Osteoblast (primary cell): ENCODE results near the gene LRRC4B. TPM values are rescaled to one million over a fixed set of nuclear protein-coding genes. Genes with fewer than 3 reads are reported as not detected.

Experiments used
- DNase-seq: peaks from one replicate; pipeline ENCODE4 v3.0.0; 2011; ENCODE audit warnings: low spot score, mixed read lengths; ENCODE audit not compliant: insufficient read length; ENCODE audit errors: missing footprints
- H2AFZ ChIP-seq: 2 replicates; pipeline ENCODE4 v1.6.0; 2011; ENCODE audit warnings: mild to moderate bottlenecking, low read length
- H3K27ac ChIP-seq: 2 replicates; pipeline ENCODE4 v1.5.1; 2011; ENCODE audit warnings: mild to moderate bottlenecking, low read depth, low read length, moderate library complexity
- H3K27me3 ChIP-seq: 2 replicates; pipeline ENCODE4 v1.6.0; 2012; ENCODE audit warnings: mild to moderate bottlenecking, control low read depth, inconsistent platforms, low read length, moderate library complexity; ENCODE audit not compliant: insufficient read depth
- H3K36me3 ChIP-seq: 2 replicates; pipeline ENCODE4 v1.5.1; 2011; ENCODE audit warnings: mild to moderate bottlenecking, low read length, control low read depth, moderate library complexity; ENCODE audit not compliant: insufficient read depth
- H3K4me1 ChIP-seq: 2 replicates; pipeline ENCODE4 v1.5.1; 2011; ENCODE audit warnings: mild to moderate bottlenecking, low read length, control low read depth, moderate library complexity; ENCODE audit not compliant: insufficient read depth
- H3K4me2 ChIP-seq: 2 replicates; pipeline ENCODE4 v1.6.0; 2011; ENCODE audit warnings: mild to moderate bottlenecking, low read length; ENCODE audit not compliant: insufficient read depth
- H3K4me3 ChIP-seq: fragments of 200-600 bp; sonication (generic); 3 replicates; pipeline ENCODE4 v1.5.1; 2012; ENCODE audit warnings: mild to moderate bottlenecking, low read length, inconsistent platforms; ENCODE audit not compliant: insufficient read depth
- H3K79me2 ChIP-seq: 2 replicates; pipeline ENCODE4 v1.6.0; 2012; ENCODE audit warnings: mild to moderate bottlenecking, low read length, control low read depth, inconsistent platforms; ENCODE audit not compliant: insufficient read depth
- H3K9me3 ChIP-seq: 2 replicates; pipeline ENCODE4 v1.5.1; 2011; ENCODE audit warnings: low read depth, low read length, control low read depth
- H4K20me1 ChIP-seq: 2 replicates; pipeline ENCODE4 v1.6.0; 2012; ENCODE audit warnings: mild to moderate bottlenecking, low read length, control low read depth; ENCODE audit not compliant: insufficient read depth
- CTCF ChIP-seq: IDR thresholded peaks from 2 replicates; pipeline ENCODE4 v1.5.1; 2011; ENCODE audit warnings: mild to moderate bottlenecking, low read depth, low read length, moderate library complexity; ENCODE audit errors: extremely low read depth
- total RNA-seq: library from RNA; depleted of rRNA; stranded (reverse); fragments of >200 nt; gene quantifications from 2 replicates; pipeline ENCODE4 v1.2.3, GENCODE V29; 2012

The LRRC4B gene
- total RNA-seq, 1 donor = not detected

GRCh38 chr19:50468818-50469217, 99.4 kb downstream of the LRRC4B start:
- no peak for TF ChIP-seq CTCF

GRCh38 chr19:50467566-50467965, 100.7 kb downstream of the LRRC4B start:
- Histone ChIP-seq H3K27ac (no peak overlapping the region), H3K4me2 (no peak overlapping the region), H3K4me3 (no peak overlapping the region), H3K79me2 (no peaks in the 10 kb centered on the region), H2AFZ (no peak overlapping the region), H3K9me3 (no peaks in the 10 kb centered on the region), H3K4me1 (no peaks in the 10 kb centered on the region), H3K27me3 (no peaks in the 10 kb centered on the region), H4K20me1 (no peaks in the 10 kb centered on the region), H3K36me3 (no peaks in the 10 kb centered on the region)
- no peak for TF ChIP-seq CTCF
- no peak for DNase-seq

More at GRCh38 chr19:50468818-50469217, 99.4 kb downstream of the LRRC4B start:
- no peaks in the 10 kb centered on the region for H3K9me3 ChIP-seq
- no peaks in the 10 kb centered on the region for H3K79me2 ChIP-seq
- no peak overlapping the region for H3K27ac ChIP-seq
- no peak overlapping the region for H3K4me3 ChIP-seq
- H3K4me1 ChIP-seq = no peaks in the 10 kb centered on the region
- no peaks in the 10 kb centered on the region for H3K36me3 ChIP-seq
- no peak overlapping the region for H2AFZ ChIP-seq
- H3K4me2 ChIP-seq = no peak overlapping the region
- DNase-seq = no peak
- H4K20me1 ChIP-seq = no peaks in the 10 kb centered on the region
- H3K27me3 ChIP-seq = no peaks in the 10 kb centered on the region

Other genes with a start within 250 kb of the LRRC4B start
- under 0.01 TPM in 1 of 2 replicates, not detected in the other for gene KCNC3, start 239.1 kb downstream of the LRRC4B start, total RNA-seq
- gene NAPSA, start 202.8 kb downstream of the LRRC4B start, total RNA-seq = under 0.01 and 0.29 TPM in 2 replicates
- gene NR1H2, start 192.0 kb downstream of the LRRC4B start, total RNA-seq = 91.1 and 113 TPM in 2 replicates
- 14.7 and 15.6 TPM in 2 replicates for gene POLD1, start 184.1 kb downstream of the LRRC4B start, total RNA-seq
- gene SPIB, start 149.5 kb downstream of the LRRC4B start, total RNA-seq = 0.36 TPM in 1 of 2 replicates, not detected in the other
- gene MYBPC2, start 135.5 kb downstream of the LRRC4B start, total RNA-seq = not detected in 2 replicates
- gene EMC10, start 91.9 kb downstream of the LRRC4B start, total RNA-seq = 47.1 and 56.5 TPM in 2 replicates
- 0.29 and 0.36 TPM in 2 replicates for gene GARIN5A, start 91.6 kb downstream of the LRRC4B start, total RNA-seq
- 19.4 and 22.8 TPM in 2 replicates for gene JOSD2, start 57.2 kb downstream of the LRRC4B start, total RNA-seq
- not detected in 2 replicates for gene ASPDH, start 54.5 kb downstream of the LRRC4B start, total RNA-seq
- 0.36 TPM in 1 of 2 replicates, not detected in the other for gene SYT3, start 71.4 kb upstream of the LRRC4B start, total RNA-seq
- not detected in 2 replicates for gene C19orf81, start 81.0 kb upstream of the LRRC4B start, total RNA-seq
- 0.88 and 1.1 TPM in 2 replicates for gene SHANK1, start 151.4 kb upstream of the LRRC4B start, total RNA-seq
- 19.7 and 23.5 TPM in 2 replicates for gene CLEC11A, start 154.9 kb upstream of the LRRC4B start, total RNA-seq
- gene GPR32, start 202.0 kb upstream of the LRRC4B start, total RNA-seq = not detected in 2 replicates
- not detected in 2 replicates for gene ACP4, start 222.0 kb upstream of the LRRC4B start, total RNA-seq